SK-N-SH (cell line): Measurements from ENCODE around the gene DSCAML1. TPM values are rescaled to one million over a fixed set of nuclear protein-coding genes. Genes with fewer than 3 reads are reported as not detected.

Source experiments
- CTCF ChIA-PET: fragments of 300-600, 350-600 bp; formaldehyde crosslinking; extraction: SDS; loops from one replicate; lab custom pipeline; 2021; lab: Yijun Ruan, JAX
- POLR2A ChIA-PET: fragments of 350-600 bp; sonication (Branson Sonifier 250); formaldehyde crosslinking; extraction: SDS; loops from one replicate; lab custom pipeline; 2020; ENCODE audit warnings: antibody characterized with exemption, inconsistent platforms; lab: Yijun Ruan, JAX
- DNase-seq: peaks from one replicate; pipeline ENCODE4 v3.0.0; 2012
- H2AFZ ChIP-seq: fragments of 200-600 bp; sonication (generic); 2 replicates; pipeline ENCODE4 v1.8.1; 2016; ENCODE audit warnings: antibody characterized with exemption, mild to moderate bottlenecking, low read depth
- H3F3A ChIP-seq: fragments of 200-600 bp; sonication (generic); replicated peaks from 2 replicates; pipeline ENCODE3; 2016; ENCODE audit warnings: antibody characterized with exemption, mild to moderate bottlenecking; ENCODE audit not compliant: insufficient read depth
- H3K27ac ChIP-seq, 2 experiments: fragments of 200-500 bp in 1 of 2; fragments of 200-600 bp in 1 of 2; sonication (Bioruptor generic) in 1 of 2; sonication (generic), shearing (Covaris generic) in 1 of 2; 2 replicates each; pipeline versions ENCODE4 v1.5.1 to v1.6.1; 2014 to 2016; ENCODE audit warnings: low read depth in 2 of 2, inconsistent platforms in 1 of 2, low read length in 1 of 2, mild to moderate bottlenecking in 1 of 2, mixed read lengths in 1 of 2
- H3K27me3 ChIP-seq: fragments of 200-600 bp; sonication (generic), shearing (Covaris generic); 2 replicates; pipeline ENCODE4 v1.6.1; 2016; ENCODE audit warnings: mixed run types; ENCODE audit not compliant: insufficient read depth
- H3K36me3 ChIP-seq, 2 experiments: fragments of 200-500 bp in 1 of 2; fragments of 200-600 bp in 1 of 2; sonication (Bioruptor generic) in 1 of 2; sonication (generic) in 1 of 2; replicated peaks in 1 of 2; 2 replicates each; pipeline versions ENCODE3 to v1.5.1; 2014 to 2016; ENCODE audit warnings: low read length in 1 of 2, mild to moderate bottlenecking in 1 of 2; ENCODE audit not compliant: insufficient read depth in 2 of 2, control insufficient read depth in 1 of 2
- H3K4me1 ChIP-seq, 2 experiments: fragments of 200-500 bp in 1 of 2; fragments of 200-600 bp in 1 of 2; sonication (Bioruptor generic) in 1 of 2; sonication (generic), shearing (Covaris generic) in 1 of 2; 2 replicates each; pipeline versions ENCODE4 v1.5.1 to v1.6.1; 2014 to 2016; ENCODE audit warnings: low read depth in 1 of 2, low read length in 1 of 2, mixed run types in 1 of 2; ENCODE audit not compliant: insufficient read depth in 2 of 2, control insufficient read depth in 1 of 2
- H3K4me2 ChIP-seq: fragments of 200-600 bp; sonication (generic), shearing (Covaris generic); 2 replicates; pipeline ENCODE4 v1.6.1; 2017; ENCODE audit warnings: mixed run types
- H3K4me3 ChIP-seq, 2 experiments: fragments of 200-500 bp in 1 of 2; fragments of 200-600 bp in 1 of 2; sonication (Bioruptor generic) in 1 of 2; sonication (generic), shearing (Covaris generic) in 1 of 2; 2 replicates each; pipeline versions ENCODE4 v1.5.1 to v1.8.1; 2014 to 2016; ENCODE audit warnings: low read depth in 2 of 2, inconsistent platforms in 1 of 2, low read length in 1 of 2, mild to moderate bottlenecking in 1 of 2, mixed read lengths in 1 of 2, moderate library complexity in 1 of 2
- H3K79me2 ChIP-seq: fragments of 200-600 bp; sonication (generic); 2 replicates; pipeline ENCODE4 v1.8.1; 2017; ENCODE audit warnings: mild to moderate bottlenecking; ENCODE audit not compliant: insufficient read depth
- H3K9ac ChIP-seq: fragments of 200-600 bp; sonication (generic); 2 replicates; pipeline ENCODE4 v1.6.1; 2017; ENCODE audit warnings: mixed run types
- H3K9me2 ChIP-seq: fragments of 200-600 bp; sonication (generic); 2 replicates; pipeline ENCODE4 v1.6.1; 2017; ENCODE audit warnings: mixed run types
- H3K9me3 ChIP-seq: fragments of 200-600 bp; sonication (generic); 2 replicates; pipeline ENCODE4 v1.6.1; 2017; ENCODE audit warnings: mixed run types, mild to moderate bottlenecking, moderate library complexity
- H4K20me1 ChIP-seq: fragments of 200-600 bp; sonication (generic); 2 replicates; pipeline ENCODE4 v1.6.1; 2017; ENCODE audit warnings: mild to moderate bottlenecking, mixed run types; ENCODE audit not compliant: insufficient read depth
- CHD2 ChIP-seq: fragments of 150-350 bp; IDR thresholded peaks from 2 replicates; pipeline ENCODE4 v1.6.1; 2018; ENCODE audit warnings: low read length; ENCODE audit not compliant: partially characterized antibody
- ELF1 ChIP-seq: IDR thresholded peaks from 2 replicates; pipeline ENCODE4 v1.4.0; 2012
- EP300 ChIP-seq, 2 experiments: IDR thresholded peaks; 2 replicates each; pipeline versions ENCODE4 v1.4.0 to v1.6.1; 2012; ENCODE audit warnings: borderline replicate concordance in 1 of 2, low read depth in 1 of 2, low read length in 1 of 2
- EZH2phosphoT487 ChIP-seq: fragments of 200-600 bp; sonication (generic); IDR thresholded peaks from 2 replicates; pipeline ENCODE4 v1.6.1; 2017; ENCODE audit warnings: low read depth, mixed run types, mild to moderate bottlenecking, antibody characterized with exemption, moderate library complexity, borderline replicate concordance
- FOSL2 ChIP-seq: IDR thresholded peaks from 2 replicates; pipeline ENCODE4 v1.4.0; 2012; ENCODE audit warnings: low read depth, mild to moderate bottlenecking, moderate library complexity, borderline replicate concordance
- FOXJ3 ChIP-seq: sonication (generic); formaldehyde crosslinking; IDR thresholded peaks from 2 replicates; pipeline ENCODE4 v1.5.1; 2020; ENCODE audit warnings: mild to moderate bottlenecking, missing genetic modification reagents
- FOXM1 ChIP-seq: IDR thresholded peaks from 2 replicates; pipeline ENCODE4 v1.4.0; 2012; ENCODE audit warnings: low read depth, mild to moderate bottlenecking
- GABPA ChIP-seq: IDR thresholded peaks from 2 replicates; pipeline ENCODE4 v1.4.0; 2012; ENCODE audit warnings: low read depth, mild to moderate bottlenecking
- JUND ChIP-seq: IDR thresholded peaks from 2 replicates; pipeline ENCODE4 v1.4.0; 2012
- MEF2A ChIP-seq: IDR thresholded peaks from 2 replicates; pipeline ENCODE4 v1.4.0; 2012; ENCODE audit warnings: low read depth, borderline replicate concordance
- MXI1 ChIP-seq: IDR thresholded peaks from 2 replicates; pipeline ENCODE4 v1.6.1; 2012; ENCODE audit warnings: mild to moderate bottlenecking, low read depth, low read length, improper control_type of control experiment
- NFIC ChIP-seq: IDR thresholded peaks from 2 replicates; pipeline ENCODE4 v1.4.0; 2012; ENCODE audit warnings: borderline replicate concordance
- RFX5 ChIP-seq: IDR thresholded peaks from 2 replicates; pipeline ENCODE4 v1.6.1; 2012; ENCODE audit warnings: mild to moderate bottlenecking, improper control_type of control experiment, low read length
- SMC3 ChIP-seq: IDR thresholded peaks from 2 replicates; pipeline ENCODE4 v1.6.1; 2012; ENCODE audit warnings: low read depth, low read length, improper control_type of control experiment
- TEAD4 ChIP-seq: IDR thresholded peaks from 2 replicates; pipeline ENCODE4 v1.4.0; 2012; ENCODE audit warnings: mild to moderate bottlenecking, borderline replicate concordance; ENCODE audit not compliant: insufficient read depth
- YY1 ChIP-seq: IDR thresholded peaks from 2 replicates; pipeline ENCODE4 v1.4.0; 2012; ENCODE audit warnings: low read depth, mild to moderate bottlenecking
- WGBS: methylation state at CpG from one replicate; pipeline ENCODE4 v1.1.6; 2017; ENCODE audit warnings: low lambda C conversion rate; 5-methylcytosine and 5-hydroxymethylcytosine counted together
- polyA plus RNA-seq, 3 experiments: library from polyadenylated mRNA; depleted of rRNA; stranded (reverse); fragments of >200 nt; gene quantifications; 2 replicates each; pipeline ENCODE4 v1.2.3, GENCODE V29; 2012
- TF ChIP-seq, protein P1 (sequence below): fragments of 200-600 bp; sonication (generic); IDR thresholded peaks from 2 replicates; pipeline ENCODE4 v1.6.1; 2017; ENCODE audit warnings: antibody characterized with exemption, mild to moderate bottlenecking, moderate library complexity
- TF ChIP-seq, protein P2 (sequence below): fragments of 150-350 bp; IDR thresholded peaks from 2 replicates; pipeline ENCODE4 v1.6.1; 2017; ENCODE audit warnings: antibody characterized with exemption, low read length, low read depth, borderline replicate concordance

DSCAML1 gene
- polyA plus RNA-seq, 1 of the 3 experiments (the other 2 are of a cell fraction): not detected

DNA sequence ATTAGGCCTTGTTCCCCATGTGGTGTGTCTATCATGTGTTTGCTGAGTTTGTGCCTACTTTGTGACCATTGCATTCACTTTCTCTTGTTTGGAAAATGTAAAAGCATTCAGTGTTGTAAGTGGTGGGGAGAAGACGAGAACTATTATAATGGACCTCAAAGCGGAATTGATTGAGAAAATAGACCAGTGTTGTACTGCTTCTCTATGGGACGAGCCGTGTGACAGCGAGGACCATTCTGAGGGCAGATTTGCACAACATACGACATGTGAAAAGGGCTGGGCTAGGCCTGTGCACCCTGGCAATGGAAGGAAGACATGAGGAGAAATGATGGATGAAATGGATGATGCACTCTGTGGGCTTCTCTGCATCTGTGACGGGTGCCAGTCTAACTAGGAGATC is 233.5 kb downstream of the DSCAML1 start:
- POLR2A ChIA-PET: no interaction called here
- no peak overlapping the region for H2AFZ ChIP-seq
- no peaks in the 10 kb centered on the region for H3K9me3 ChIP-seq
- TF ChIP-seq EZH2phosphoT487 (no peak), TEAD4 (no peak), YY1 (no peak), FOXM1 (no peak), MXI1 (no peak), CHD2 (no peak), MEF2A (no peak), FOXJ3 (CRISPR knock-in tag) (no peak), JUND (no peak), RFX5 (no peak), FOSL2 (no peak), NFIC (no peak), EP300 (IDR thresholded peaks at IDR 0.05; ENCODE audit: borderline replicate concordance in 1 of 2, low read depth in 1 of 2, low read length in 1 of 2) (no peak), ELF1 (no peak), SMC3 (no peak), GABPA (no peak)
- TF ChIP-seq, protein P1, sequence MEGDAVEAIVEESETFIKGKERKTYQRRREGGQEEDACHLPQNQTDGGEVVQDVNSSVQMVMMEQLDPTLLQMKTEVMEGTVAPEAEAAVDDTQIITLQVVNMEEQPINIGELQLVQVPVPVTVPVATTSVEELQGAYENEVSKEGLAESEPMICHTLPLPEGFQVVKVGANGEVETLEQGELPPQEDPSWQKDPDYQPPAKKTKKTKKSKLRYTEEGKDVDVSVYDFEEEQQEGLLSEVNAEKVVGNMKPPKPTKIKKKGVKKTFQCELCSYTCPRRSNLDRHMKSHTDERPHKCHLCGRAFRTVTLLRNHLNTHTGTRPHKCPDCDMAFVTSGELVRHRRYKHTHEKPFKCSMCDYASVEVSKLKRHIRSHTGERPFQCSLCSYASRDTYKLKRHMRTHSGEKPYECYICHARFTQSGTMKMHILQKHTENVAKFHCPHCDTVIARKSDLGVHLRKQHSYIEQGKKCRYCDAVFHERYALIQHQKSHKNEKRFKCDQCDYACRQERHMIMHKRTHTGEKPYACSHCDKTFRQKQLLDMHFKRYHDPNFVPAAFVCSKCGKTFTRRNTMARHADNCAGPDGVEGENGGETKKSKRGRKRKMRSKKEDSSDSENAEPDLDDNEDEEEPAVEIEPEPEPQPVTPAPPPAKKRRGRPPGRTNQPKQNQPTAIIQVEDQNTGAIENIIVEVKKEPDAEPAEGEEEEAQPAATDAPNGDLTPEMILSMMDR: no peak
- TF ChIP-seq, protein P2, sequence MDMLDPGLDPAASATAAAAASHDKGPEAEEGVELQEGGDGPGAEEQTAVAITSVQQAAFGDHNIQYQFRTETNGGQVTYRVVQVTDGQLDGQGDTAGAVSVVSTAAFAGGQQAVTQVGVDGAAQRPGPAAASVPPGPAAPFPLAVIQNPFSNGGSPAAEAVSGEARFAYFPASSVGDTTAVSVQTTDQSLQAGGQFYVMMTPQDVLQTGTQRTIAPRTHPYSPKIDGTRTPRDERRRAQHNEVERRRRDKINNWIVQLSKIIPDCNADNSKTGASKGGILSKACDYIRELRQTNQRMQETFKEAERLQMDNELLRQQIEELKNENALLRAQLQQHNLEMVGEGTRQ: no peak
- no peaks in the 10 kb centered on the region for H3K79me2 ChIP-seq
- H3K9me2 ChIP-seq: no peaks in the 10 kb centered on the region
- no peaks in the 10 kb centered on the region for H3F3A ChIP-seq
- no peak overlapping the region for H3K4me3 ChIP-seq
- peaks cover 0 to 22% of the 10 kb centered on the region in 2 experiments; a peak in 2 of 4 replicates for H3K4me1 ChIP-seq
- 54% methylated on average over 7 of the region's 7 CpGs for WGBS
- no peaks in the 10 kb centered on the region for H4K20me1 ChIP-seq
- H3K27me3 ChIP-seq: peaks cover under 1% of the 10 kb centered on the region; the same call in 1 of the 2 replicates
- no peak overlapping the region for H3K4me2 ChIP-seq
- no peaks in the 10 kb centered on the region for H3K36me3 ChIP-seq
- DNase-seq: no peak
- no peak overlapping the region for H3K27ac ChIP-seq
- CTCF ChIA-PET: interaction anchor here (1.5 to 4.1 kb wide), 4 partner anchors 11 to 137 kb away, joined by 3 to 16 read pairs (median 9); no protein-coding TSS in a partner anchor
- H3K9ac ChIP-seq: no peak overlapping the region
